HG03442 (cell line): ENCODE data around the gene POLR1G.

ENCODE experiments used
- ATAC-seq: cut with Tn5 transposase; IDR thresholded peaks from one replicate; pipeline ENCODE4 v1.9.1; 2021; ENCODE audit warnings: mild to moderate bottlenecking, moderate library complexity; ENCODE audit not compliant: unreplicated experiment

The POLR1G gene

GRCh38 chr19:45443462-45444317, 37.2 kb downstream of the POLR1G start:
- no peak for ATAC-seq

DNA sequence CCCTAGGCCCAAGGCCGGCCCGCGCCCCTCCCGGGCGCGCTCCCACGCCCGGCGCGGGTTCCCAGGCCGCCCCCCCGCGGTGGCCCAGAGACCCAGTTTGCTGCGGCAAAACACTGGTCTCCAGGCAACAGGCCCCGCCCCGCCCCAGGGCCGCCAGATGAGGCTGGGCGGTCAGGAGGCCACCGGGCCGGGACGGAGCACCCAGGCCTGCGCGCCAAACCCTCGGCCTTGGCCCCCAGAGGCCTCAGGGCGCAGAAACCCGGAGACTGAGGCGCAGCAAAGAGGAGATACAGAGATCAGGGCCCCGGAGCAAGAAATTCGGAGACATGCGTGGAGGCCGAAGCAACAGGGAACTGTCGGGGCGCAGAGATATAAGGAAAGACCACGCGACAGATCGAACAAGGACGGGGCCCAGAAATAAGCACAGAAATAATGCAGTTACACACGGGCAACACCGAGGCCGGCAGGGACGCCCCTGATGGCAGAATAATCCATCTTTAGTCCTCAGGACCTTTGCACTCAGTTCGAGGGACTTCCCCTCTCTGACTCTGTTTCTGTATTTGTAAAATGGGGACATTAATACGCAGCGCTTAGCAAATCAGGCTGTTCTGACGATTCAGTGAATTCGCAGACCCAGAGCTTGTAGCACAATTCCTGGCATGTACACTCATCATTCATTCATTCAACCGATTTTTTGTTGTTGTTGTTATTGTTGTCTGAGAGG, 38.0 kb downstream of the POLR1G start:
- ATAC-seq = no peak

DNA sequence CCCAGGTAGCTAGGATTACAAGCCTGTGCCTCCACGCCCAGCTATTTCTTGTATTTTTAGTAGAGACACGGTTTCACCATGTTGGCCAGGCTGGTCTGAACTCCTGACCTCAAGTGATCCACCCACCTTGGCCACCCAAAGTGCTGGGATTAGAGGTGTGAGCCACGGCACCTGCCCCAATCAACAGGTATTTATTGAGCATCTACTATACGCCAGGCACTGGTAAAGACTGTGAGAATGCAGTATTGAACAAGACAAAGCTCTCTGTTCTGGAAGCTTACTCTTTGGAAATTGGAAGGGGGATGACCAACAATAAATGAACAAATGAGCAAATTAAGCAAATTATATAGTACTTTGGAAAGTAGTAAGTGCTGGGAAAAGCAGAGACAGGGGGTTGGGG, 38.7 kb downstream of the POLR1G start:
- no peak for ATAC-seq

DNA sequence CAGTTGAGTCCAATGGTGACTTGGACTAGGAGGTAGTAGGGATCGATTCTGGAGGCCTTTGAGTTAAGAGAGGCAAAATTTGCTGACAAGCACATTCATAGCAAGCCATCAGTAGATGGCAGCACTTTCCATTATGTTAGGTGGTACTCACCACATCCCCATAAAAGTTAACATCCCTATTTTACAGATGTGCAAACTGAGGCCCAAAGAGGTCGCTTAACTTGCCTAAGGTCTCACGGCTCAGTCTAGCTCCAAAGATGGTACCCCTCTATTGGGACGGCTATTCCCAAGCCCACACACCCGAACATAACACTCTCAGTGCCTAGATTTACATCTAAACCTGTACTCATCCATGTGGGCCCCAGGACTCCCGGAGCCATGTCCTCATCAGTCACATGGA, 39.9 kb downstream of the POLR1G start:
- no peak for ATAC-seq

GRCh38 chr19:45446944-45447343, 40.5 kb downstream of the POLR1G start:
- ATAC-seq = no peak

DNA sequence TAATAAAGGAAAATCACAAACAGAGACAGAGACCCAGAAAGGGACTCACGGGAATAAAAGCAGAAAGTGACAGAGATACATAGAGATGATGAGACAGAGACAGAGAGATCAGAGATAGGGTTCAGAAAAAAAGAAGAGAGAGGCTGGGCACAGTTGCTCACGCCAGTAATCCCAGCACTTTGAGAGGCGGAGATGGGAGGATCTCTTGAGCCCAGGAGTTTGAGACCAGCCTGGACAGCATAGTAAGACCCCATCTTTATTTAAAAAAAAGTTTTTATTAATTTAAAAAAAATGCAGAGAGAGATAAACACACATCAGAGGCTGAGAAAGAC, 41.9 kb downstream of the POLR1G start:
- ATAC-seq = no peak

DNA sequence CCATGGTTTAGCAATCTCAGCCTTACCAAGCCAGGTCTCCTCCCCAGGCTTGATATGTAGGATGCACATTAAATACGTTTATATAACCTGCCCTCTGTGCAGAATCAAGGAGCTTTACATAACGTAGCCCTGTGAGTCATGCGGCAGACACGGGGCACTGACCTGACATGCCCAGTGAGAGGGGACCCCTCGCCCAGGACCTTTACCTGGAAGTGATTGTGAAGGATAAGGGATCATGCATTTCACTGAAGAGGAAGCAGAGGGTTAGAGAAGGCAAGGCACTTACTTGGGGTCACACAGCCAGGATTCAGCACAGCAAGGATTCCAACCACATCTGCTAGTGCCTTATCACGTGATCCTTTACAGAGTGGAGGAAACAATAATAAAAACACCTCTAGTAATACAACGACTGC, 42.4 kb downstream of the POLR1G start:
- no peak for ATAC-seq

DNA sequence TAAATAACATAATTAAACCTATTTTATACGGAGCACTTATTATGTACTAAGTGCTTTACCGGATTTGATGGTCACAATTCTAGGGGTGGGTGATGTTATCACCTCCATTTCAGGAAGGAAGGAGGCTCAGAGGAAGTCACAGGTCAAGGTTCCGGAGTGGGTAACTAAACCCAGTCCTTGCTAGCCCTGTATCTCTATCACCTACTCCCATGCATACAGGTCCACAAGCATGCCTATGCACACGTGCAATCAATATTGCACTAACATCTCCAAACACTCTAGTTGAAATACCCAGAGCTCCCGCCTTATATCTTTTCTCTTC, 43.5 kb downstream of the POLR1G start:
- no peak for ATAC-seq

DNA sequence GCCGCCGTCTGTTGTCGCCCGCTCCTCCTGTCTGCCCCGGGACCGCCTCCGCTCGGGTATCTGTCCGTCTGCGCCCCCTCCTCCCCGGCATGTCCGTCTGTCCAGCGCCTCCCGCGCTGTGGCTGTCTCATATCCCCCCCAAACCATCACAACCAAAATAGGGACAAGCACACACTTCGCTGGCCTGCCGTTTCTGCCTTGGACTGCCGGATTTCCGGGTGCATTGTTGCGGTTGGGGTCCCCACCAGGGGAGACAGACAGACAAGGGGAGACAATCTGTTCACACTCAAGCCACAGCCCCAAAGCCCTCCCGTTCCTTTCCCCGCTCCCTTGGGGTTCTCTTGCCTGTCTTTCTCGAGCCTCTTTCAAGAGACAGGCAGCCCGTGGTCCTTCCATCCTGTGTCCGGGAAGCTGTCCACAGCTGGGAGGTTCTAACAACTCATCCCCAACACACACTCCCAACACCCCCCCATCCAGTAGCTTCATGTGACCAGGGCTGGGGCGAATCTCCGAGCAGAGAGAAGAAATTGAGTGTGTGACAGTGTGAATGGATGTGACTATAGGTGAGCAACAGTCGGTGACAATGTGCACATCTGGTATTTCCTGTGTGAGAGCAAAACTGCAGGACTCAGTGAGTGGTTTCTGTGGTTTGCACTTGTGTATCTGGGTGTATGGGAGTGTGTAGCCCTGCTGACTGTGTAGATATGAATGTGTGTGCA, 44.8 kb downstream of the POLR1G start:
- ATAC-seq = no peak

- ATAC-seq = no peak
Observed at GRCh38 chr19:45451850-45452387, 45.5 kb downstream of the POLR1G start.

GRCh38 chr19:45455707-45456499, 49.5 kb downstream of the POLR1G start:
- ATAC-seq = no peak

DNA sequence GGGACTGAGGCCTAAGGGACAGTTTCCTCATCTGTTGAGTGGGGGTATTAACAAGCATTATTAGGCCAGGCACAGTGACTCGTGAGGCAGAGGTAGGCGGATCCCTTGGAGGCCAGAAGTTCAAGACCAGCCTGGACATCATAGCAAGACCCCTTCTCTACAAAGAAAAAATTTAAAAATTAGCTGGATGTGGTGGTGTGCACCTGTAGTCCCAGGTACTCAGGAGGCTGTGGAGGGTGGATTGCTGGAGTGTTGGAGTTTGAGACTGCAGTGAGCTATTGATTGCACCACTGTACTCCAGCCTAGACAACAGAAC, 50.0 kb downstream of the POLR1G start:
- no peak for ATAC-seq

DNA sequence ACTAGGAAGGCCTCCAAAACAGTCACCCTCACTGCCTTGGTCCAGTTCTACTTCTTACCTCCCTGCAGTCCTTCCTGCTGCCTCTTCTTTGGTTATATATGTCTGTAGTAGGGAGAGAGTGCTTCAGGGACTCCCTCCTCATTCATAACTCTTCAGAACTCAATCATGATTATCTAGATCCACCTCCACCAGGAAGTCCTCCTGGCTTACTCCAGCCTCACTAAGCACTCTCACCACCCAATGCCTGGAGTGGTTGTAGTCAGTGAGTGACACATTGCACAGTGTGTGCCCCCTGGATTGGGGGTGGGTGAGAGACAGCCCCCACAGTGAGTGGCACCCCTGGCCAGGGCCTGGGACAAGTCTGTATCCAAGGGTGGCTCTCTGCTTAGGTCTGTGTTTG, 51.3 kb downstream of the POLR1G start:
- ATAC-seq = no peak
